ENCODE measurements around the gene ORAI3.

ORAI3 gene

GRCh38 chr16:30971298-30971697, 22.4 kb downstream of the ORAI3 start:
- no peak for DNase-seq (ENCODE audit: low spot score)

DNA sequence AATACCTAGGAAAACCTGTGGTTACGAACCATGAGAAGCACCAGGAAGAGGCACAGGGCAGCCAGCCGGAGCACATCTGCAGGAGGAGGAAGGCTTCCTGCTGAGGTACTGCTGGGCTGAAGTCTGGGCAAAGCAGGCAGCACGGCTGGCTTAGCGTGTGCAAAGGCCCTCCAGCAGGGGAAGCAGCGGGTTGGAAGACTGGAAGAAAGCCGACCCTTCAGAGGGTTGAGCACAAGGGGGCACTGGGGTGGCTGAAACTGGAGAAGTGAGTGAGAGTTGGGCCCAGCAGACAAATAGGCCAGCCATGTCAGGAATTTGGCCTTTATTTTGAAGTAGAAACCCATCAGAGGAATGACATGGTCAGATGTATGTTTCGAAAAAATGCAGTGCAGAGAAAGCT, 24.0 kb downstream of the ORAI3 start:
- no peak for DNase-seq (ENCODE audit: low spot score)

DNA sequence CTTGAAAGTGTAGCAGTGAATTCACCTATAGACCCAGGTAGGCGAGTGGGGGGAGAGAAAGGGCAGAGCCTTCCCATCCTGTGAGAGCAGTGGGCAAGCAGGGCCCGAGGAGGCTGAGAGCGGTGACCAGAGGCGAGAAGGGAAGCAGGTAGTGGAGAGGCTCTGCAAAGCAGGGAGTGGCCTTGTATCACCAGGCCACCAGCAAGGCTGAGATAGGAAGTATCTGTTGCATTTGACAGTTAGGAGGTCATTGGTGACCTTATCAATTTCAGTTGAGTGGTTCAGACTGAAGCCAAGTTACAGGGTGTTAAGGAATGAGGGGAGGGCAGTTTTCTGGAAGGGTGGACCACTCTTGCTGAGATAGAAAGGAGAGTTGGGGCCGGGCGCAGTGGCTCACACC, 25.5 kb downstream of the ORAI3 start:
- no peak for DNase-seq (ENCODE audit: low spot score)

DNA sequence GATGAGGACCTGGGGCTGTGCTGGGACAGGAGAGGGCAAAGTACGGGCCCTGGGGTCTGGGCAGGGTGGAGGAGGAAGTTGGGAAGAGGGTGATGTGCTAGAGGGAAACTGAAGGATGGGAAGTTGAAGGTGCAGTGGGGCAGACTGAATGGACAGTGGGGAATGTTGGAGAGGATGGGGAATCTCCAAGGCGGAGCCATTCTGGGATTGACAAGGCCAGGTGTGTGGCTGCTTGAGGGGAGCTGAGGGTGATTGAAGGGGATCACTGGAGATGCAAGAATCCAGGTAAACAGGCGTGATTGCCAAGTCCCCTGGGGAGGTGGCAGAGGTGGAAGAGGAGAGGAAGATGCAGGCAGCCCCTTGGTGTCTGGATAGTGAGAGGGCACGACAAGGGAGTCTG, 27.6 kb downstream of the ORAI3 start:
- DNase-seq (ENCODE audit: low spot score), result no peak

DNA sequence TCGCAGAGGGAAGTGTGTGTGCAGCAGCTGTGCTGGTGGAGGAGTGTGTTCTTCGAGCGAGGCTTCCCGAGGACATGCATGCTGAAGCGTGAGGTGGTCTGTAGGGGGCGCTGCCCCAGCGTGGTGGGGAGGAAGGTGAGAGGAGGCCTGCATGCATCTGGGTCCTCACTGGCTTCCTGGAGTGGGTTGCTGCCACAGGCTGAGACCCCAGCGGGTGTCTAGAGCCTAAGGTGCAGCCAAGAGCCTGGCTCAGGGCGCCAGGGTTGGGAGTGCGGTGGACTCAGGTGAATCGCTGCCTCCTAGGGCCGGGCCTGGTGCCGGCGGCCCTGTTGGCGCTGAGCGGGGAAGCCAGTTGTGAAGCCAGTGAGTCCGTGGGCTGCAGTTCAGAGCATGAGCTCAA, 28.6 kb downstream of the ORAI3 start:
- DNase-seq (ENCODE audit: low spot score), result peak; percentile 57

GRCh38 chr16:30979170-30980022, 30.5 kb downstream of the ORAI3 start:
- no peak for DNase-seq (ENCODE audit: low spot score)

GRCh38 chr16:30980023-30980371, 31.1 kb downstream of the ORAI3 start:
- DNase-seq (ENCODE audit: low spot score), result no peak

GRCh38 chr16:30980434-30980833, 31.6 kb downstream of the ORAI3 start:
- no peak for DNase-seq (ENCODE audit: low spot score)

GRCh38 chr16:30980959-30981358, 32.1 kb downstream of the ORAI3 start:
- DNase-seq (ENCODE audit: low spot score), result no peak

DNA sequence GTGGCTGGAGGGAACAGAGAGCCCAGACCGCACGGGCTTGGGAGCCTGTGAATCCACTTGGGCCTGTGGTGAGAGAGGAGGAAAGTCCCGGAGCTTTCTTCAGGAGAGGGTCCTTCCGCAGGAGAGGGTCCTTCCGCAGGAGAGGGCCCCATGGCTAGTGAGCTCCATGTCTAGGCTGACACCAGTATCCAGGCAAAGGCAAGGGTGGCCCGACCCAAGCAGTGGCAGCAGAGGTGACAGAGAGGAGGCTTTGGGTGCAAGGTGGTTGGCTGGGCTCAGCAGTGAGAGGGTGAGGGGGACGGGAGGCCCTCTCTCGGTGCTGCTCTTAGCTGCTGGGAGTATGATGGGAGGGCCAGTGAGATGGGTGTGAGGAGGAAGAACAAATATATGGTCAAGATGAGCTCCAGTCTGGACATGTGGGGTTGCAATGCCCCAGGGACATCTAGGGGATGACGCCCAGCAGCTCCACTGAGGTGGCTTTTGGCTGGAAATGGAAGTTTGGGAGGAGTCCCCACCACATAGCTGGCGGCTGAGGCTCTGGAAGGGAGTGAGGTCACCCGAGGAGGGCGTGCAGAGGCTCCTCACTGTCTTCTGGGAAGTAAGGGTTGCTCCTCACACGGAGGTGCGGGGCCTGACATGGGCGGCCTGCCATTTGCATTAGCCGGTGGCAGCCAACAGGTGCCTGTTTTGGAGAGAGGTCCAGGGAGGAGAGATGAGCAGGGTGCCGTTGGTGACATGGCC, 33.9 kb downstream of the ORAI3 start:
- DNase-seq (ENCODE audit: low spot score), result no peak

DNA sequence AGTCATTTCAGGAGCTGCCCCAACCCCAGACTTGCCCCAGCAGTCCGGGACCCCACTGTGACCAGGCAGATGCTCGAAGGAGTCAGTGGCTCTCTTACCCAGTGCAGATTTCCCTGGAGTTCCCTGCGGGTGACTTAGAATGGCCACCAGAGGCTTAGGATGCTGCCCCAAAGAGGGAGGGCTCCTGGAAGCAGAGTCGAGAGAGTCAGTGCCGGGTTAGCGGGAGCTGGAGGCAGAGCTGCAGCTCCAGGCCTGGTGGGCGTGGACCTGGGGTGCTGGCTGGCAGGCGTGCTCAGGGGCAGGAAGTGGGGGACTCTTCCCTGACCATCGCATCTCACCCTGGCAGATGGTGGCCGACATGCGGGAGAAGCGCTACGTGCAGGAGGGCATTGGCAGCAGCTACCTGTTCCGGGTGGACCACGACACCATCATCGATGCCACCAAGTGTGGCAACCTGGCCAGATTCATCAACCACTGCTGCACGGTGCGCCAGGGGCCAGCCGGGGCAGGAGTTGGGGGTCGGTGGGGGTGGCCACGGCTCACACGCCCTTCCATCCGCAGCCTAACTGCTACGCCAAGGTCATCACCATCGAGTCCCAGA, 34.5 kb downstream of the ORAI3 start:
- no peak for DNase-seq (ENCODE audit: low spot score)

- DNase-seq (ENCODE audit: low spot score), result no peak
These were observed 35.2 kb downstream of the ORAI3 start for GRCh38 chr16:30983898-30984610.

DNA sequence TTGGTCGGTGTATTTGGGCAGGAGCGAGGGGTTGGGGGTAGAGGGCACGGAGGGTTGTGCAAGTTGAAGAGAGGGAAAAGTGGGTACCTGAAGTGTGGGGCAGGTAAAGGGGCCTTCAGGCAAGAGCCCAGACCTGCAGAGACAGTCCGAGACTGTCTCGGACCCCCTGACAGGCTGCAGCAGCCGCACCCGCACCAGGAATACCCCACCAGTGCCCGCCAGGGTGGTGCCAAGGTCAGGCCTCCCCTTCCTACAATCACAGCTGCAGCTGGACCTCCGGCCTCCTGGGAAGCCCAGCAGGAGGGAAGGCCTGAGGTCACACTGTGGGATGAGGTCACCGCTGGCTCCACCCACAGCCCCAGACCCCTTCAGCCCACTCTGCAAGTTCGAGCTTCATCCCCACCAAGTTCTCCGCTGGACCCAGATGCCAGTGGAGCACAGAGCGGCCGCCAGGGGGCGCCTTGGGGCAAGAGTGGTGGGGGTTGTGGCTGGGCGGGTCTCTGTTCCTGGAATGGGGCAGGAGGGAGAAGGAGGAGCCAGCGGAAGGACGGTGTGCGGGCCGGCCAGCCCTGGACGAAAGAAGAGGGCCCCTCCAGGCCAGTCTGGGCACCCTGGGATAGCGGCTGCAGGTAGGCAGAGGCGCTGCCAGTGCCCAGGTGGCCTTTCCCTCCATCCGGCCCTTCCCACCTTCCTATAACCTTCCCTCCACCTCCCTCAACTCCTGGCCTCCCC, 36.0 kb downstream of the ORAI3 start, which contains the start of gene HSD3B7:
Gene HSD3B7, plus strand, starts transcription at position 539 of the 732 bp plus-strand sequence. CDS start 452 bp downstream, outside the sequence.
- DNase-seq (ENCODE audit: low spot score), result peak; percentile 99

DNA sequence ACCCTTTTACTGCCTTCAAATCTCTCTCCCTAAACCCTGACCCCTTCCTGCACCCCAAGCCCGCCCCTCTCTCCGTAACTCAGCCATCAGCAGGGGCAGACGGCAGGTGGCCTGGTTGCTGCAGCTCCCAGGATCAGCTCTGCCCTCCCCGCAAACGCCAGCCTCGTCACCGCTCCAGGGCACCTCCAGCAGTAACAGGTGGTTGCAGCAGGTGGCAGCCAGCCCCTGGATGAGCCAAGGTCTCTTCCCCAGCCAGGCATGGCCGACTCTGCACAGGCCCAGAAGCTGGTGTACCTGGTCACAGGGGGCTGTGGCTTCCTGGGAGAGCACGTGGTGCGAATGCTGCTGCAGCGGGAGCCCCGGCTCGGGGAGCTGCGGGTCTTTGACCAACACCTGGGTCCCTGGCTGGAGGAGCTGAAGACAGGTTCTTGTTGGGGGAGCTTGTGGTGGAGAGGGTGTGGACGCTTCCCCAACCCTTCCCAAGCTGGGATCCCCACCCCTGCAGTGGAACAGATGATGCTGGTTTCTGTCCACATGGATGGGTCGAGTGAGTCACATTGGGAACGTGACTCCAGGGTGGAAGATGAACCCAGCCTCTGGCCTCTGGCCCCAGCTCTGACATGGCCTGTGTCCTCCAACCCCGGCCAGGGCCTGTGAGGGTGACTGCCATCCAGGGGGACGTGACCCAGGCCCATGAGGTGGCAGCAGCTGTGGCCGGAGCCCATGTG, 36.7 kb downstream of the ORAI3 start:
- DNase-seq (ENCODE audit: low spot score), result peak; percentile 81

DNA sequence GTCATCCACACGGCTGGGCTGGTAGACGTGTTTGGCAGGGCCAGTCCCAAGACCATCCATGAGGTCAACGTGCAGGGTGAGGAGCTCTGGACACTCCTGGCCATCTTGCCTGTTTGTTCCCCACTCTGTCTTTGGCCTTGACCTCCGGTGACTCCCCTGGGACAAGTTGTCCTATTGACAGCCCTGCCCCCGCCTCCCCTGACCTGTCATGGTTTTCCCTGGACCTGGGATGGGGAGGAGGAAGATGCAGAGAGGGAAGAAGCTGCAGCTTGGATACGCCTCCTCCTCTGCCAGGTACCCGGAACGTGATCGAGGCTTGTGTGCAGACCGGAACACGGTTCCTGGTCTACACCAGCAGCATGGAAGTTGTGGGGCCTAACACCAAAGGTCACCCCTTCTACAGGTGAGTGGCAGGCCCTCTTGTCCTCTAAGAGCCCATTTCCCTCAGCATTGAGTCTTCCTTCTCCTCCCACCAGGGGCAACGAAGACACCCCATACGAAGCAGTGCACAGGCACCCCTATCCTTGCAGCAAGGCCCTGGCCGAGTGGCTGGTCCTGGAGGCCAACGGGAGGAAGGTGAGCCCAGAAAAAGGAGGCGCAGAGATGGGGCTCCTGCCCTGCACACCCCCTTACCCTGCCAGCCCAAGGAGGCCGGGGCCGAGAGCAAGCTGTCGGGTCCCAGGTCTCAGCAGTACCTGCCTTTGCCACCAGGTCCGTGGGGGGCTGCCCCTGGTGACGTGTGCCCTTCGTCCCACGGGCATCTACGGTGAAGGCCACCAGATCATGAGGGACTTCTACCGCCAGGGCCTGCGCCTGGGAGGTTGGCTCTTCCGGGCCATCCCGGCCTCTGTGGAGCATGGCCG, 37.5 kb downstream of the ORAI3 start:
- no peak for DNase-seq (ENCODE audit: low spot score)

- no peak for DNase-seq (ENCODE audit: low spot score)
These were observed 38.8 kb downstream of the ORAI3 start for GRCh38 chr16:30987581-30988190.

DNA sequence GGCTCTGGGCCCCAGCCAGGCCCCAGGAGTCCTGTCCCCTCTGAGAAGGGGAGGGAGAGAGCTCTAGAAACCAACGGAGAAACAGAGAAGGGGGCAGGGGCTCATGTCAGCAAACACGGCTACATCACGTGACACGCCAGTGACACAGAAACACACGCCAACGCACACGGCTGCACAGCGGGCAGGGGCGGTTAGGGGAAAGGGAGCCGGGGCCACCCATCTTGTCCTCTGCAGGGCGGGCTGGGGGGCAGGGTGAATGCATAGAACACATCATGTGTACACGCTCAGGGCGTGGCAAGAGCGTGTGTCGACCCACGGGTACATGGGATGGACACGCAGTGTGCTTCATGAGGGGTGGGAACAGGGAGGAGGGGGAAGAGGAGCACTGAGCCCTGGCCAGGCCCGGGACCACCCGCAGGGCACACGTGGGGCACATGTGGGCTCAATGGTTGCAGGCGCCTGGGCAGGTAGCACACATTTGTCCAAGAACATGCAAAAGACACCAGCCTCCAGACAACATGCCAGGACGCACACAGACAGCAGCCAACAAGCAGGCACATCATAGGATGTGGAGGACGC, 40.7 kb downstream of the ORAI3 start:
- no peak for DNase-seq (ENCODE audit: low spot score)

DNA sequence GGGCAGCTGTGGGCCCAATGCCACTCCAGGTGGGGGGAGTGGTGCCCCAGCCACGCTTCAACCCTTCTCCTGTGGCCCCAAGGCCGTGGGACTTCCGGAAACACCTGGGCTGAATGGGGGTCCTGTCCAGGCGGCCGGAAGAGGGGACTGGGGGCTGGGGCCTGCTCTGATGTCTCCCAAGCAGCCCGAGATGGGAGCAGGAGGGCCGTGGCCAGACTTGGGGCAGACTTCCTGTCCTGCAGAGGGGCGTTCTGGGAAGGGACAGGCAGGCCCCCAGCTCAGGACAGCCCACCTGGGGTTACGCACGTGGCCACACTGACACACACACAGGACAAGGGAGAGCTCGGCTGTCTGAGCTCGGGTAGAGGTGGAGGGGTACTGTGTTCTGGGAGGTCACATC, 41.2 kb downstream of the ORAI3 start:
- DNase-seq (ENCODE audit: low spot score), result no peak

DNA sequence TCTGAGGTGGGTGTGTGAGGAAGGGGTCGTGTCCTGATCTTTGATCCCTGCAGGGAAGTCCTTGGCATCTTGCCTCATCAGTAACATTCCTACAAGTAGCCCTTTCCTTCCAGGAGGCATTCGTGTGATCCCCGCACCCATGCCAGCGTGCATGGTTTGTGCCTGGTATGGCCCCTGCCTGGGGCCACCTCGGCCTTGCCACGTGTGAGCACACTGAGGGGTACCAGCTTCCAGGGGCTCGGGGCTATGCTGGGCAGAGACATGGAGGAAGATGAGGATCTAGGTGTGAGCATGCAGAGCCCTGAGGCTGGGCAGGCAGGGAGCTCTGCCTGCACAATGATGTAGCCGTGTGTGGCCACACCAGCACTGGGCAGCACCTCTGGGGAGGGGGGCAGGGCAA, 42.2 kb downstream of the ORAI3 start:
- no peak for DNase-seq (ENCODE audit: low spot score)
